H1 (cell line): ENCODE measurements around the gene LCA5. TPM values are rescaled to one million over a fixed set of nuclear protein-coding genes. Genes with fewer than 3 reads are reported as not detected.

ENCODE experiments used
- CTCF ChIA-PET: fragments of 300-600 bp; sonication (Branson Sonifier 250); formaldehyde crosslinking; loops from one replicate; lab custom pipeline; 2021; ENCODE audit not compliant: partially characterized antibody; lab: Charles Lee
- POLR2A ChIA-PET: fragments of 300-600 bp; sonication (Branson Sonifier 250); formaldehyde crosslinking; loops from one replicate; lab custom pipeline; 2021; ENCODE audit warnings: inconsistent platforms; ENCODE audit not compliant: partially characterized antibody; lab: Charles Lee
- DNase-seq, 2 experiments: peaks; one replicate each; pipeline versions ENCODE4 v3.0.0 to v3.0.0-alpha.2; 2010 to 2022; ENCODE audit warnings: low spot score in 2 of 2, low read depth in 1 of 2, mixed read lengths in 1 of 2
- FAIRE-seq: peaks from 2 replicates; lab custom pipeline; 2011; peaks lifted over from hg19 to GRCh38; lab: Jason Lieb, UNC
- H2AFZ ChIP-seq: 2 replicates; pipeline ENCODE4 v1.8.1; 2012; ENCODE audit warnings: low read length, inconsistent platforms
- H2AK5ac ChIP-seq: 2 replicates; pipeline ENCODE4 v1.6.1; 2013; ENCODE audit warnings: low read depth, low read length
- H2BK120ac ChIP-seq: replicated peaks from 2 replicates; pipeline ENCODE3; 2013; ENCODE audit warnings: low read depth, low read length, inconsistent platforms
- H2BK12ac ChIP-seq: 2 replicates; pipeline ENCODE4 v1.6.1; 2013; ENCODE audit warnings: low read depth, low read length
- H2BK15ac ChIP-seq: 2 replicates; pipeline ENCODE4 v1.6.1; 2013; ENCODE audit warnings: low read length
- H2BK20ac ChIP-seq: 2 replicates; pipeline ENCODE4 v1.6.1; 2013; ENCODE audit warnings: low read length
- H2BK5ac ChIP-seq: 2 replicates; pipeline ENCODE4 v1.6.1; 2013; ENCODE audit warnings: low read depth, low read length
- H3K14ac ChIP-seq: 2 replicates; pipeline ENCODE4 v1.6.1; 2013; ENCODE audit warnings: inconsistent platforms; ENCODE audit not compliant: insufficient read length
- H3K18ac ChIP-seq: 2 replicates; pipeline ENCODE4 v1.6.1; 2013; ENCODE audit warnings: low read length; ENCODE audit errors: extremely low read depth
- H3K23ac ChIP-seq: 2 replicates; pipeline ENCODE4 v1.6.1; 2013; ENCODE audit warnings: inconsistent platforms; ENCODE audit not compliant: insufficient read length
- H3K23me2 ChIP-seq: 2 replicates; pipeline ENCODE4 v1.6.1; 2013; ENCODE audit warnings: low read depth, low read length
- H3K27ac ChIP-seq: 2 replicates; pipeline ENCODE4 v1.6.1; 2011; ENCODE audit warnings: low read depth, low read length, inconsistent platforms
- H3K27me3 ChIP-seq, 4 experiments: replicated peaks in 1 of 4; 1 replicate in 1 of 4; 2 replicates in 3 of 4; pipeline versions ENCODE4 v1.6.1 to v1.8.1; 2011 to 2013; ENCODE audit warnings: low read length in 3 of 4, mild to moderate bottlenecking in 3 of 4, inconsistent platforms in 2 of 4, mixed read lengths in 2 of 4, moderate library complexity in 1 of 4; ENCODE audit not compliant: control insufficient read depth in 3 of 4, insufficient read depth in 3 of 4; ENCODE audit errors: extremely low read depth in 1 of 4
- H3K36me3 ChIP-seq, 4 experiments: 2 replicates each; pipeline versions ENCODE4 v1.6.1 to v1.8.1; 2011 to 2013; ENCODE audit warnings: mild to moderate bottlenecking in 4 of 4, low read length in 3 of 4, moderate library complexity in 2 of 4, control low read depth in 1 of 4, inconsistent platforms in 1 of 4; ENCODE audit not compliant: insufficient read depth in 4 of 4, control insufficient read depth in 2 of 4
- H3K4ac ChIP-seq: replicated peaks from 2 replicates; pipeline ENCODE3; 2013; ENCODE audit warnings: low read length, low read depth, mixed read lengths, inconsistent platforms; ENCODE audit not compliant: insufficient read length
- H3K4me1 ChIP-seq, 4 experiments: replicated peaks in 1 of 4; 1 replicate in 1 of 4; 2 replicates in 3 of 4; pipeline versions ENCODE4 v1.6.1 to v1.8.1; 2011 to 2013; ENCODE audit warnings: low read length in 3 of 4, inconsistent platforms in 2 of 4, mixed read lengths in 1 of 4; ENCODE audit not compliant: insufficient read depth in 4 of 4, control insufficient read depth in 3 of 4
- H3K4me2 ChIP-seq, 2 experiments: 2 replicates each; pipeline versions ENCODE4 v1.6.1 to v1.8.1; 2011 to 2013; ENCODE audit warnings: low read depth in 2 of 2, low read length in 2 of 2, control low read depth in 1 of 2, inconsistent platforms in 1 of 2, mild to moderate bottlenecking in 1 of 2; ENCODE audit not compliant: insufficient read depth in 1 of 2
- H3K4me3 ChIP-seq, 4 experiments: fragments of 200-600, 300-600 bp in 1 of 4; sonication (generic), shearing (Covaris generic), sonication (Bioruptor Twin) in 1 of 4; 2 replicates each; pipeline versions ENCODE4 v1.5.1 to v1.8.1; 2011 to 2016; ENCODE audit warnings: low read length in 4 of 4, low read depth in 3 of 4, control low read depth in 2 of 4, inconsistent platforms in 2 of 4, mild to moderate bottlenecking in 2 of 4, mixed read lengths in 1 of 4, moderate library complexity in 1 of 4; ENCODE audit not compliant: insufficient read depth in 2 of 4; ENCODE audit errors: extremely low read depth in 1 of 4
- H3K56ac ChIP-seq: replicated peaks from 2 replicates; pipeline ENCODE3; 2013; ENCODE audit warnings: low read depth, mild to moderate bottlenecking, mixed read lengths, low read length, inconsistent platforms; ENCODE audit not compliant: insufficient read length
- H3K79me1 ChIP-seq: 2 replicates; pipeline ENCODE4 v1.6.1; 2013; ENCODE audit warnings: low read depth, low read length, control low read depth
- H3K79me2 ChIP-seq, 2 experiments: 2 replicates each; pipeline versions ENCODE4 v1.6.1 to v1.8.1; 2012 to 2013; ENCODE audit warnings: low read length in 2 of 2, mild to moderate bottlenecking in 2 of 2, inconsistent platforms in 1 of 2; ENCODE audit not compliant: insufficient read depth in 2 of 2, control insufficient read depth in 1 of 2
- H3K9ac ChIP-seq, 4 experiments: replicated peaks in 1 of 4; 1 replicate in 1 of 4; 2 replicates in 3 of 4; pipeline versions ENCODE4 v1.6.1 to v1.8.1; 2011 to 2013; ENCODE audit warnings: low read depth in 3 of 4, low read length in 3 of 4, control low read depth in 2 of 4, mild to moderate bottlenecking in 2 of 4, moderate library complexity in 2 of 4, inconsistent platforms in 1 of 4; ENCODE audit errors: extremely low read depth in 1 of 4
- H3K9me3 ChIP-seq, 2 experiments: 2 replicates each; pipeline versions ENCODE4 v1.6.1 to v1.8.1; 2012 to 2013; ENCODE audit warnings: mild to moderate bottlenecking in 2 of 2, moderate library complexity in 2 of 2, control low read depth in 1 of 2, inconsistent platforms in 1 of 2, low read depth in 1 of 2, low read length in 1 of 2, mixed read lengths in 1 of 2; ENCODE audit not compliant: insufficient read depth in 2 of 2
- H4K20me1 ChIP-seq, 2 experiments: replicated peaks in 1 of 2; 2 replicates each; pipeline versions ENCODE3 to v1.8.1; 2011 to 2013; ENCODE audit warnings: inconsistent platforms in 2 of 2, low read length in 2 of 2, mild to moderate bottlenecking in 1 of 2; ENCODE audit not compliant: insufficient read depth in 2 of 2, control insufficient read depth in 1 of 2
- H4K5ac ChIP-seq: 2 replicates; pipeline ENCODE4 v1.6.1; 2013; ENCODE audit warnings: low read length, low read depth, mixed read lengths, inconsistent platforms; ENCODE audit not compliant: insufficient read length
- H4K8ac ChIP-seq: 2 replicates; pipeline ENCODE4 v1.8.0; 2013; ENCODE audit warnings: mild to moderate bottlenecking, moderate library complexity, low read length, inconsistent platforms; ENCODE audit not compliant: insufficient read depth; ENCODE audit errors: extremely low read depth
- H4K91ac ChIP-seq: replicated peaks from 2 replicates; pipeline ENCODE3; 2013; ENCODE audit warnings: low read length, mixed read lengths, inconsistent platforms; ENCODE audit not compliant: insufficient read length
- BCL11A ChIP-seq, 2 experiments: IDR thresholded peaks; one replicate each; pipeline ENCODE4 v1.6.1; 2011; ENCODE audit warnings: low read depth in 2 of 2, low read length in 2 of 2, mild to moderate bottlenecking in 2 of 2
- BRCA1 ChIP-seq: IDR thresholded peaks from 2 replicates; pipeline ENCODE4 v1.6.1; 2012; ENCODE audit warnings: low read depth, low read length, improper control_type of control experiment
- CBX5 ChIP-seq: fragments of 300-800, 300-1000 bp; sonication (generic); IDR thresholded peaks from 2 replicates; pipeline ENCODE4 v1.7.1; 2016; ENCODE audit warnings: antibody characterized with exemption, low read length, low read depth
- CHD1 ChIP-seq: IDR thresholded peaks from 2 replicates; pipeline ENCODE4 v1.6.1; 2012; ENCODE audit warnings: low read depth, low read length, improper control_type of control experiment
- CTBP2 ChIP-seq: IDR thresholded peaks from 2 replicates; pipeline ENCODE4 v1.7.0; 2011; ENCODE audit warnings: borderline replicate concordance, mild to moderate bottlenecking, moderate library complexity, mixed read lengths, low read length; ENCODE audit not compliant: insufficient read depth, insufficient read length
- EP300 ChIP-seq, 2 experiments: IDR thresholded peaks; 1 replicate in 1 of 2; 2 replicates in 1 of 2; pipeline ENCODE4 v1.6.1; 2011 to 2012; ENCODE audit warnings: low read depth in 2 of 2, low read length in 2 of 2, mild to moderate bottlenecking in 2 of 2, borderline replicate concordance in 1 of 2, inconsistent platforms in 1 of 2, moderate library complexity in 1 of 2
- GABPA ChIP-seq: IDR thresholded peaks from 2 replicates; pipeline ENCODE4 v1.6.1; 2011; ENCODE audit warnings: mild to moderate bottlenecking, low read length, moderate library complexity, borderline replicate concordance; ENCODE audit not compliant: insufficient read depth
- RBBP5 ChIP-seq: IDR thresholded peaks from 2 replicates; pipeline ENCODE4 v1.7.1; 2012; ENCODE audit warnings: low read depth, mild to moderate bottlenecking, inconsistent platforms, low read length, moderate library complexity, borderline replicate concordance
- RNF2 ChIP-seq: fragments of 200-900, 300-1000 bp; sonication (generic); IDR thresholded peaks from 2 replicates; pipeline ENCODE4 v1.7.1; 2016; ENCODE audit warnings: borderline replicate concordance, low read depth, mild to moderate bottlenecking, antibody characterized with exemption, low read length; ENCODE audit not compliant: poor library complexity, severe bottlenecking; ENCODE audit errors: missing control alignments
- SP1 ChIP-seq: IDR thresholded peaks from 2 replicates; pipeline ENCODE4 v1.6.1; 2011; ENCODE audit warnings: low read depth, low read length
- SRF ChIP-seq: IDR thresholded peaks from 2 replicates; pipeline ENCODE4 v1.6.1; 2011; ENCODE audit warnings: mild to moderate bottlenecking, low read depth, low read length, moderate library complexity
- TBP ChIP-seq: IDR thresholded peaks from 2 replicates; pipeline ENCODE4 v1.6.1; 2011; ENCODE audit warnings: low read depth, low read length, improper control_type of control experiment
- WGBS, 2 experiments: shearing (Covaris generic) in 1 of 2; methylation state at CpG; one replicate each; pipeline versions ENCODE4 v1.1.6 to v1.1.7; 2013 to 2015; ENCODE audit warnings: low lambda C conversion rate in 2 of 2, mixed read lengths in 2 of 2, inconsistent platforms in 1 of 2, low coverage in 1 of 2, missing lambda C conversion rate in 1 of 2; ENCODE audit not compliant: insufficient replicate concordance in 2 of 2, insufficient coverage in 1 of 2, insufficient read length in 1 of 2; ENCODE audit errors: extremely low coverage in 1 of 2, missing lambda C conversion rate in 1 of 2; 5-methylcytosine and 5-hydroxymethylcytosine counted together
- polyA plus RNA-seq, 7 experiments: library from polyadenylated mRNA; depleted of rRNA in 3 of 7; stranded (reverse) in 5 of 7; unstranded in 2 of 7; fragments of >200 nt in 5 of 7; fragments of 200-250 nt in 2 of 7; gene quantifications; 1 replicate in 5 of 7; 2 replicates in 1 of 7; 4 replicates in 1 of 7; pipeline versions ENCODE4 v1.2.1 to v1.2.3, GENCODE V29; 2011 to 2013; ENCODE audit warnings: missing spikeins in 2 of 7, mixed read lengths in 2 of 7
- total RNA-seq: library from RNA; stranded (reverse); fragmentation: NEBNext Ultra II Directional; extraction: Animal tissue kit (Norgen Biotek cat#: 25700); gene quantifications from 2 replicates; pipeline ENCODE4 v1.2.1, GENCODE V29; 2021
- TF ChIP-seq, protein P1 (sequence below): IDR thresholded peaks from 2 replicates; pipeline ENCODE4 v1.6.1; 2011; ENCODE audit warnings: low read depth, mild to moderate bottlenecking, low read length; ENCODE audit not compliant: insufficient read depth

The LCA5 gene
- total and polyA plus RNA-seq, 2 of the 8 experiments (the other 6 are each of a cell fraction or from before 2014, with no cell fraction given) = 0.44 to 3.6 TPM

DNA sequence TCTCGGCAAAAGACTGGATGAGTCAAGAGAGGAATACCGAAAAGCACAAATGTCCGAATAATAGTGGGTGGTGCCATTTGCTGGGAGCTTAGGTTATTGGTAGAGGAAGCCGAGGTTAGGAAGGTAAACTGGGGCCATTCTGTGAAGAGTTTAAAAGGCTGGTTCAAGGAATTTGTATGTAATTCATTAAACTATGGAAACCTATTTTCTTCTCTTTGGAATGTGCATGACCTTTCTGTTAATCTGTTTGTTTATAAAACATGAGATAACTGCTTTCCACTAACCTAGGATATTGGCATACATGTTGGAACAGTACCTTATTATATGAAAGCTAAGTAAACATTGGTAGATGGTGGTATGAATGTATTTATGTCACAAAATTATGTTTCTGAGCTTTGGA, 71.8 kb downstream of the LCA5 start:
- Histone ChIP-seq H4K91ac (no peak overlapping the region), H4K5ac (no peak overlapping the region), H3K9ac (no peak overlapping the region), H3K9me3 (no peaks in the 10 kb centered on the region), H2AFZ (0 out of 2 replicates have a peak overlapping the region, but pooled peaks have one; percentile 45), H3K36me3 (no peaks in the 10 kb centered on the region), H2AK5ac (no peak overlapping the region), H3K14ac (no peak overlapping the region), H3K27me3 (no peaks in the 10 kb centered on the region), H3K4ac (no peak overlapping the region), H3K56ac (no peak overlapping the region), H3K18ac (no peak overlapping the region), H4K20me1 (no peaks in the 10 kb centered on the region), H3K27ac (no peak overlapping the region), H3K23ac (no peak overlapping the region), H2BK5ac (no peak overlapping the region), H2BK20ac (no peak overlapping the region), H3K23me2 (no peaks in the 10 kb centered on the region), H2BK120ac (no peak overlapping the region), H3K4me1 (no peaks in the 10 kb centered on the region), H3K79me2 (no peaks in the 10 kb centered on the region), H3K4me3 (no peak overlapping the region), H3K4me2 (no peak overlapping the region), H2BK12ac (no peak overlapping the region), H4K8ac (no peak overlapping the region), H3K79me1 (no peaks in the 10 kb centered on the region), H2BK15ac (no peak overlapping the region)
- no peak for DNase-seq
- ChIA-PET POLR2A (no interaction called here), CTCF (interaction anchor here (0.9 to 3.4 kb wide), 6 partner anchors 9 to 181 kb away, joined by 3 to 19 read pairs (median 5); no protein-coding TSS in a partner anchor)
- 80% methylated on average over 4 of the region's 4 CpGs; no CpG with 5 or more reads in 1 of the 2 experiments for WGBS, 2 experiments
- FAIRE-seq = no peak
- TF ChIP-seq CTBP2 (no peak), EP300 (IDR thresholded peaks at IDR 0.05; ENCODE audit: borderline replicate concordance in 1 of 2, low read depth in 2 of 2, low read length in 2 of 2) (no peak), CBX5 (no peak), RBBP5 (no peak), BRCA1 (no peak), SRF (no peak), BCL11A (IDR thresholded peaks at IDR 0.05; ENCODE audit: low read depth in 2 of 2, low read length in 2 of 2) (no peak), RNF2 (no peak), SP1 (no peak), TBP (no peak), GABPA (no peak), CHD1 (no peak)
- TF ChIP-seq, protein P1, sequence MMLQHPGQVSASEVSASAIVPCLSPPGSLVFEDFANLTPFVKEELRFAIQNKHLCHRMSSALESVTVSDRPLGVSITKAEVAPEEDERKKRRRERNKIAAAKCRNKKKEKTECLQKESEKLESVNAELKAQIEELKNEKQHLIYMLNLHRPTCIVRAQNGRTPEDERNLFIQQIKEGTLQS = no peak
